ENCODE data around the gene PTPRB. TPM values are rescaled to one million over a fixed set of nuclear protein-coding genes. Genes with fewer than 3 reads are reported as not detected.
A peak's percentile ranks its signal among the peaks of the same experiment; 100 is the strongest.

PTPRB gene
- total RNA-seq, 1 experiment from 2014 or later = 0.17 TPM

DNA sequence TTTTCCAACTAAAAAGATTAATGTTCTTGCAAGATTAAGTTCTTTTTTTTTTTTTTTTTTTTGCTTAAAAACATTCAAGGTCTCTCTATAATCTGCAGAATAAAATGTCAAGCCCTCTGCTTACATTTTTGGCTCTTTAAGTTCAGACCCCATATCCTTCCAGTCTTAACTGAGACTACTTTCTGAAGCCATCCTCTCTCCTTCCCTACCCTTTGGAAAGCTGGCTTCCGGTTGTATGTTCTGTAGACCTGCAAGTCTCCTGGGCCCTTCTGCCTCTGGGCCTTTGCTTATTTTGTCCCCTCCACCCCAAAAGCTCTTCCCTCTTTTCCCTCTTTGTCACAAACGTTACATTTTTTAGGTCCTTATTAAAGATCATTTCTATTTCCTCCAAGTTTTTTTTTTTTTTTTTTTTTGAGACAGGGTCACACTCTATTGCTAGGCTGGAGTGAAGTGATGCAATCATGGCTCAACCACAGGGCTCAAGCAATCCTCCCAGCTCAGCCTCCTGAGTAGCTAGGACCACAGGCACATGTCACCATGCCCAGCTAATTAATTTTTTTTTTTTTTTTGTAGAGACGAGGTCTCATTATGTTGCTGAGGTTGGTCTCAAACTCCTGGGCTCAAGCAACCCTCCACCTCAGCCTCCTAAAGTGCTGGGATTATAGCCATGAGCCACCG, 46.5 kb downstream of the PTPRB start:
- ChIA-PET POLR2A (interaction anchor here (0.7 to 1.4 kb wide), 2 partner anchors 9 to 103 kb away, joined by 3 read pairs; no protein-coding TSS in a partner anchor), RAD21 (ENCODE audit: low non-redundant PET in 1 of 2, low total read pairs in 2 of 2, uncharacterized antibody in 2 of 2, unreplicated experiment in 2 of 2) (interaction anchor here in 1 of 2 experiments (0.7 to 1.0 kb wide), 3 partner anchors 126 to 381 kb away, joined by 3 to 6 read pairs (median 4); no protein-coding TSS in a partner anchor), CTCF (interaction anchor here (0.7 to 1.6 kb wide), 11 partner anchors 9 to 690 kb away, joined by 3 to 11 read pairs (median 3); no protein-coding TSS in a partner anchor)
- Histone ChIP-seq H3K4me2 (ENCODE audit: low read length) (no peak overlapping the region), H3K36me3 (ENCODE audit: control insufficient read depth in 1 of 2, insufficient read depth in 2 of 2, low read length in 2 of 2) (no peaks in the 10 kb centered on the region), H2AFZ (ENCODE audit: low read depth, low read length, poor library complexity, severe bottlenecking) (peak overlapping the region; percentile 87), H3K4me3 (replicated peaks in 1 of 2; ENCODE audit: low read depth in 1 of 2, low read length in 2 of 2) (no peak overlapping the region), H3K9me3 (ENCODE audit: control insufficient read depth in 1 of 2, insufficient read depth in 1 of 2, low read depth in 1 of 2, low read length in 2 of 2) (no peaks in the 10 kb centered on the region), H3K4me1 (ENCODE audit: control insufficient read depth in 1 of 2, insufficient read depth in 2 of 2, low read length in 2 of 2) (no peaks in the 10 kb centered on the region), H3K9me2 (ENCODE audit: insufficient read depth) (no peaks in the 10 kb centered on the region), H3K27me3 (ENCODE audit: insufficient read depth, low read length) (no peaks in the 10 kb centered on the region), H3K9ac (ENCODE audit: low read length) (no peak overlapping the region), H4K20me1 (ENCODE audit: insufficient read depth) (no peaks in the 10 kb centered on the region), H3K27ac (ENCODE audit: low read depth, low read length) (no peak overlapping the region), H3K79me2 (ENCODE audit: insufficient read depth, low read length) (no peaks in the 10 kb centered on the region)
- DNase-seq (ENCODE audit: low read depth, low spot score) (no peak), ATAC-seq (no peak)
- intact Hi-C loops (cut with micrococcal nuclease) = loop anchor here (1.0 to 10.0 kb wide), 3 partner anchors 130 to 424 kb away; no protein-coding TSS in a partner anchor
- no peak for TF ChIP-seq ZNF274 (IDR thresholded peaks at IDR 0.05; ENCODE audit: low read depth, low read length)
- no peak for TF ChIP-seq POLR2AphosphoS5 (IDR thresholded peaks at IDR 0.05; ENCODE audit: low read depth, low read length)
- no peak for TF ChIP-seq RAD21 (IDR thresholded peaks at IDR 0.05; ENCODE audit: low read depth)
- TF ChIP-seq POLR2A (IDR thresholded peaks at IDR 0.05; ENCODE audit: borderline replicate concordance, extremely low read depth, insufficient read depth, insufficient read length) = no peak
- no peak for TF ChIP-seq CBX3 (IDR thresholded peaks at IDR 0.05; ENCODE audit: low read depth)
- TF ChIP-seq FOSL1 (IDR thresholded peaks at IDR 0.05; ENCODE audit: low read depth) = no peak
- TF ChIP-seq SRF (IDR thresholded peaks at IDR 0.05; ENCODE audit: low read depth) = no peak
- no peak for TF ChIP-seq CEBPB (IDR thresholded peaks at IDR 0.05; ENCODE audit: low read depth)
- TF ChIP-seq, protein P1, sequence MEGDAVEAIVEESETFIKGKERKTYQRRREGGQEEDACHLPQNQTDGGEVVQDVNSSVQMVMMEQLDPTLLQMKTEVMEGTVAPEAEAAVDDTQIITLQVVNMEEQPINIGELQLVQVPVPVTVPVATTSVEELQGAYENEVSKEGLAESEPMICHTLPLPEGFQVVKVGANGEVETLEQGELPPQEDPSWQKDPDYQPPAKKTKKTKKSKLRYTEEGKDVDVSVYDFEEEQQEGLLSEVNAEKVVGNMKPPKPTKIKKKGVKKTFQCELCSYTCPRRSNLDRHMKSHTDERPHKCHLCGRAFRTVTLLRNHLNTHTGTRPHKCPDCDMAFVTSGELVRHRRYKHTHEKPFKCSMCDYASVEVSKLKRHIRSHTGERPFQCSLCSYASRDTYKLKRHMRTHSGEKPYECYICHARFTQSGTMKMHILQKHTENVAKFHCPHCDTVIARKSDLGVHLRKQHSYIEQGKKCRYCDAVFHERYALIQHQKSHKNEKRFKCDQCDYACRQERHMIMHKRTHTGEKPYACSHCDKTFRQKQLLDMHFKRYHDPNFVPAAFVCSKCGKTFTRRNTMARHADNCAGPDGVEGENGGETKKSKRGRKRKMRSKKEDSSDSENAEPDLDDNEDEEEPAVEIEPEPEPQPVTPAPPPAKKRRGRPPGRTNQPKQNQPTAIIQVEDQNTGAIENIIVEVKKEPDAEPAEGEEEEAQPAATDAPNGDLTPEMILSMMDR (IDR thresholded peaks at IDR 0.05 in 2 of 3, conservative IDR thresholded peaks at IDR 0.05 in 1 of 3; ENCODE audit: borderline replicate concordance in 1 of 3, insufficient read depth in 1 of 3, low read depth in 2 of 3, low read length in 2 of 3) = no peak
- no peak for TF ChIP-seq EGR1 (IDR thresholded peaks at IDR 0.05; ENCODE audit: low read depth)
- no TSS peak for BruUV-seq (replicated peaks)
